H9 (cell line): ENCODE measurements around the gene HES6. TPM values are rescaled to one million over a fixed set of nuclear protein-coding genes. Genes with fewer than 3 reads are reported as not detected.

Experiments used
- DNase-seq: peaks from one replicate; pipeline ENCODE4 v3.0.0-alpha.2; 2017
- H2AFZ ChIP-seq: one replicate; pipeline ENCODE4 v1.6.1; 2013; ENCODE audit warnings: mild to moderate bottlenecking, low read length, control low read depth, moderate library complexity
- H2AK5ac ChIP-seq: 2 replicates; pipeline ENCODE4 v1.6.1; 2013; ENCODE audit warnings: low read length, control low read depth, mixed read lengths; ENCODE audit not compliant: insufficient read length
- H2BK120ac ChIP-seq: one replicate; pipeline ENCODE4 v1.6.1; 2013; ENCODE audit warnings: low read depth, mild to moderate bottlenecking, low read length, control low read depth, inconsistent platforms; ENCODE audit not compliant: poor library complexity, severe bottlenecking
- H2BK12ac ChIP-seq: 2 replicates; pipeline ENCODE4 v1.6.1; 2013; ENCODE audit warnings: low read length, control low read depth, mixed read lengths, low read depth; ENCODE audit not compliant: insufficient read length
- H2BK15ac ChIP-seq: 2 replicates; pipeline ENCODE4 v1.6.1; 2013; ENCODE audit warnings: low read depth, low read length, control low read depth
- H2BK20ac ChIP-seq: one replicate; pipeline ENCODE4 v1.6.1; 2013; ENCODE audit warnings: low read depth, mild to moderate bottlenecking, low read length, control low read depth, inconsistent platforms; ENCODE audit not compliant: poor library complexity, severe bottlenecking
- H2BK5ac ChIP-seq: 2 replicates; pipeline ENCODE4 v1.6.1; 2013; ENCODE audit warnings: low read length, control low read depth, mixed read lengths; ENCODE audit not compliant: insufficient read length
- H3K14ac ChIP-seq: 2 replicates; pipeline ENCODE4 v1.6.1; 2013; ENCODE audit warnings: low read length, control low read depth; ENCODE audit not compliant: insufficient read depth
- H3K18ac ChIP-seq: 2 replicates; pipeline ENCODE4 v1.6.1; 2013; ENCODE audit warnings: low read depth, mild to moderate bottlenecking, mixed read lengths, low read length, control low read depth; ENCODE audit not compliant: insufficient read length
- H3K23ac ChIP-seq: 2 replicates; pipeline ENCODE4 v1.6.1; 2013; ENCODE audit warnings: low read length, control low read depth, mixed read lengths, low read depth; ENCODE audit not compliant: insufficient read length
- H3K23me2 ChIP-seq: 2 replicates; pipeline ENCODE4 v1.6.1; 2013; ENCODE audit warnings: low read depth, mild to moderate bottlenecking, mixed read lengths, low read length, control low read depth; ENCODE audit not compliant: insufficient read length, poor library complexity, severe bottlenecking
- H3K27ac ChIP-seq: 2 replicates; pipeline ENCODE4 v1.5.1; 2013; ENCODE audit warnings: low read length, control low read depth, mixed read lengths, low read depth; ENCODE audit not compliant: insufficient read length
- H3K27me3 ChIP-seq: 2 replicates; pipeline ENCODE4 v1.6.1; 2013; ENCODE audit warnings: low read length, control low read depth, inconsistent platforms; ENCODE audit not compliant: insufficient read depth
- H3K4ac ChIP-seq: 2 replicates; pipeline ENCODE4 v1.6.1; 2013; ENCODE audit warnings: low read depth, mild to moderate bottlenecking, control low read depth, inconsistent platforms, low read length, moderate library complexity
- H3K4me1 ChIP-seq: 2 replicates; pipeline ENCODE4 v1.6.1; 2013; ENCODE audit warnings: low read length, control low read depth, inconsistent platforms; ENCODE audit not compliant: insufficient read depth
- H3K4me2 ChIP-seq: 2 replicates; pipeline ENCODE4 v1.6.1; 2013; ENCODE audit warnings: low read length, control low read depth, mixed read lengths; ENCODE audit not compliant: insufficient read length, insufficient read depth
- H3K56ac ChIP-seq: 2 replicates; pipeline ENCODE4 v1.6.1; 2013; ENCODE audit warnings: low read depth, mild to moderate bottlenecking, mixed read lengths, low read length, control low read depth; ENCODE audit not compliant: insufficient read length
- H3K79me1 ChIP-seq: 2 replicates; pipeline ENCODE4 v1.6.1; 2013; ENCODE audit warnings: low read depth, mild to moderate bottlenecking, moderate library complexity, low read length, control low read depth, inconsistent platforms; ENCODE audit not compliant: insufficient read depth, poor library complexity, severe bottlenecking
- H3K79me2 ChIP-seq: 2 replicates; pipeline ENCODE4 v1.6.1; 2013; ENCODE audit warnings: low read length, control low read depth, inconsistent platforms; ENCODE audit not compliant: insufficient read depth
- H3K9ac ChIP-seq: 2 replicates; pipeline ENCODE4 v1.6.1; 2013; ENCODE audit warnings: low read length, control low read depth, mixed read lengths; ENCODE audit not compliant: insufficient read length; ENCODE audit errors: extremely low read depth
- H3K9me3 ChIP-seq: one replicate; pipeline ENCODE4 v1.6.1; 2013; ENCODE audit warnings: low read depth, low read length, inconsistent platforms; ENCODE audit not compliant: control insufficient read depth
- H3T11ph ChIP-seq: one replicate; pipeline ENCODE4 v1.6.1; 2013; ENCODE audit warnings: mild to moderate bottlenecking, low read length, control low read depth, inconsistent platforms
- H4K20me1 ChIP-seq: one replicate; pipeline ENCODE4 v1.6.1; 2013; ENCODE audit not compliant: control insufficient read depth, insufficient read length, insufficient read depth
- H4K5ac ChIP-seq: 2 replicates; pipeline ENCODE4 v1.6.1; 2013; ENCODE audit warnings: low read depth, mild to moderate bottlenecking, mixed read lengths, low read length, control low read depth; ENCODE audit not compliant: insufficient read length
- H4K8ac ChIP-seq: replicated peaks from 2 replicates; pipeline ENCODE4 v1.6.1; 2013; ENCODE audit warnings: low read length, control low read depth, mixed read lengths, low read depth; ENCODE audit not compliant: insufficient read length
- H4K91ac ChIP-seq: 2 replicates; pipeline ENCODE4 v1.6.1; 2013; ENCODE audit warnings: low read depth, mild to moderate bottlenecking, moderate library complexity, mixed read lengths, low read length, control low read depth; ENCODE audit not compliant: insufficient read length
- H3K27ac Mint-ChIP-seq, 3 experiments: 2 replicates in 2 of 3; 3 replicates in 1 of 3; pipeline ENCODE4 v1.8.0; 2020 to 2021; ENCODE audit warnings: mixed read lengths in 3 of 3, mild to moderate bottlenecking in 1 of 3, moderate library complexity in 1 of 3
- H3K27me3 Mint-ChIP-seq: 2 replicates; pipeline ENCODE4 v1.8.0; 2021; ENCODE audit warnings: low read depth, mild to moderate bottlenecking, moderate library complexity, mixed read lengths
- H3K36me3 Mint-ChIP-seq, 3 experiments: 2 replicates in 2 of 3; 3 replicates in 1 of 3; pipeline ENCODE4 v1.8.0; 2020 to 2021; ENCODE audit warnings: low read depth in 3 of 3, mixed read lengths in 3 of 3; ENCODE audit not compliant: insufficient read depth in 1 of 3
- H3K4me1 Mint-ChIP-seq, 2 experiments: 2 replicates each; pipeline ENCODE4 v1.8.0; 2020; ENCODE audit warnings: mixed read lengths in 2 of 2
- H3K4me3 Mint-ChIP-seq, 2 experiments: 2 replicates in 1 of 2; 3 replicates in 1 of 2; pipeline ENCODE4 v1.8.0; 2020 to 2021; ENCODE audit warnings: mild to moderate bottlenecking in 2 of 2, mixed read lengths in 2 of 2, moderate library complexity in 1 of 2
- H3K9me3 Mint-ChIP-seq, 2 experiments: 2 replicates in 1 of 2; 3 replicates in 1 of 2; pipeline ENCODE4 v1.8.0; 2020; ENCODE audit warnings: mild to moderate bottlenecking in 2 of 2, mixed read lengths in 2 of 2, moderate library complexity in 1 of 2
- CTCF ChIP-seq: fragments of 200-600 bp; sonication (generic); conservative IDR thresholded peaks from 3 replicates; pipeline ENCODE4 v1.8.0; 2021; ENCODE audit warnings: antibody characterized with exemption, mild to moderate bottlenecking
- WGBS: extraction: QIAGEN DNeasy Blood & Tissue Kit; methylation state at CpG from one replicate; pipeline ENCODE4 v1.1.7; 2013; ENCODE audit warnings: missing lambda C conversion rate, low lambda C conversion rate, mixed read lengths; ENCODE audit not compliant: insufficient read length; ENCODE audit errors: extremely low coverage; 5-methylcytosine and 5-hydroxymethylcytosine counted together
- total RNA-seq: library from RNA; stranded (reverse); gene quantifications from 2 replicates; pipeline ENCODE4 v1.2.1, GENCODE V29; 2021

The HES6 gene
- total RNA-seq, 1 experiment from 2014 or later, result 27.1 TPM

GRCh38 chr2:238280083-238280825 is 40.4 kb upstream of the HES6 start:
- Histone ChIP-seq H4K20me1 (no peaks in the 10 kb centered on the region), H3K4me1 (no peaks in the 10 kb centered on the region; the same call in 1 of the 2 replicates), H2BK120ac (no peak overlapping the region), H3K56ac (no peak overlapping the region), H2BK5ac (no peak overlapping the region), H3K79me1 (no peaks in the 10 kb centered on the region), H3K9me3 (no peaks in the 10 kb centered on the region), H3K79me2 (no peaks in the 10 kb centered on the region; the same call in 1 of the 2 replicates), H3K4ac (no peak overlapping the region), H3K23me2 (no peaks in the 10 kb centered on the region), H3K9ac (no peak overlapping the region), H2AK5ac (no peak overlapping the region), H2BK15ac (no peak overlapping the region), H3T11ph (no peak overlapping the region), H2AFZ (no peak overlapping the region), H3K14ac (no peak overlapping the region), H3K4me2 (no peak overlapping the region), H4K91ac (no peak overlapping the region), H4K5ac (no peak overlapping the region), H2BK20ac (no peak overlapping the region), H4K8ac (no peak overlapping the region), H2BK12ac (no peak overlapping the region), H3K27ac (no peak overlapping the region), H3K23ac (no peak overlapping the region), H3K18ac (no peak overlapping the region), H3K27me3 (no peaks in the 10 kb centered on the region)
- H3K4me3 Mint-ChIP-seq, result no peak overlapping the region
- no CpG with 5 or more reads among the region's 12 CpGs for WGBS
- peaks cover 1 to 10% (median 9%) of the 10 kb centered on the region in 3 experiments; a peak in 5 of 7 replicates for H3K36me3 Mint-ChIP-seq
- H3K9me3 Mint-ChIP-seq, result no peaks in the 10 kb centered on the region
- no peak for TF ChIP-seq CTCF
- no peak overlapping the region for H3K27ac Mint-ChIP-seq
- no peaks in the 10 kb centered on the region; the same call in 1 of the 2 replicates for H3K27me3 Mint-ChIP-seq
- peaks cover 11 to 19% of the 10 kb centered on the region in 2 experiments for H3K4me1 Mint-ChIP-seq
- no peak for DNase-seq
